ENCODE results near the gene CERT1.

GRCh38 chr5:75336615-75337336 lies 174.7 kb downstream of the CERT1 start, which contains the start of gene HMGCR:
- TF ChIP-seq EP300 (IDR thresholded peaks at IDR 0.05) (peak; percentile 45 to 92), POLR2A (IDR thresholded peaks at IDR 0.05) (peak in 1 of 2 donors; percentile 82), CTCF (IDR thresholded peaks at IDR 0.05) (peak in 3 of 5 experiments; percentile 3 to 42 (median 30))

All from tibial nerve (tissue), 4 donors.